ENCODE results near the gene CCBE1.

The CCBE1 gene

DNA sequence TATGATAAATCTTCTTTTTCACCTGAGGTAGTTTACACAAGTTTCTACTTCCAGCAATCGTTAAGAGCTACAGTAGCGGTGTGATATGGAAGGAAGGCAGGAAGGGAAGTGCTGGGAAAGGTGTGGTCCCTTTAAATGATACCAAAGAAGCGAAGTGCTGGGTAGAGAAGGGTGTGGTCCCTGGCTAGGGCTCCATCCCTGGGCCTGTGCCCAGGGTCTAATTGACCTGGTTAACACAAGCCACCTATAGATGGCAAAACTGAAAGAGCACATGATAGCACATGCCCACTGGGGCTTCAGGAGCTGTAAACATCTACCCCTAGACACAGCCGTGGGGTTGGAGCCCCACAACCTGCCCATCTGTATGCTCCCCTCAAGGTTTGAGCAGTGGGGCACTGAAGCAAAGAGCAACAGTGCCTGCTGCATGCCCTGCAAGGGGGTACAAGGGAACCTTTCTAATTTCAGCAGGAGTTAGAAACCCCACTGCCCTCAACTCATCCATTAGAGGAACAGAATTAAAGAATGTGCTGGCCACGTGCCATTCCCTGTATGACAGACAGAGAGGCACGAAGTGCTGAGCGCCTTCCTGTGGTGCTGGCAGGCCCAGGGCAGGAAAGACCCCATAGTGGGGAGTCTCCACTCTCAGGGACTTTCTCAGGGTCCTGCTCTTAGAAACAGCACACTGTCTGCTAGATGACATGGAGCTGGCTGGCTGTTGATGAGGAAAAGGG, 185.0 kb downstream of the CCBE1 start:
- TF ChIP-seq, protein P1, sequence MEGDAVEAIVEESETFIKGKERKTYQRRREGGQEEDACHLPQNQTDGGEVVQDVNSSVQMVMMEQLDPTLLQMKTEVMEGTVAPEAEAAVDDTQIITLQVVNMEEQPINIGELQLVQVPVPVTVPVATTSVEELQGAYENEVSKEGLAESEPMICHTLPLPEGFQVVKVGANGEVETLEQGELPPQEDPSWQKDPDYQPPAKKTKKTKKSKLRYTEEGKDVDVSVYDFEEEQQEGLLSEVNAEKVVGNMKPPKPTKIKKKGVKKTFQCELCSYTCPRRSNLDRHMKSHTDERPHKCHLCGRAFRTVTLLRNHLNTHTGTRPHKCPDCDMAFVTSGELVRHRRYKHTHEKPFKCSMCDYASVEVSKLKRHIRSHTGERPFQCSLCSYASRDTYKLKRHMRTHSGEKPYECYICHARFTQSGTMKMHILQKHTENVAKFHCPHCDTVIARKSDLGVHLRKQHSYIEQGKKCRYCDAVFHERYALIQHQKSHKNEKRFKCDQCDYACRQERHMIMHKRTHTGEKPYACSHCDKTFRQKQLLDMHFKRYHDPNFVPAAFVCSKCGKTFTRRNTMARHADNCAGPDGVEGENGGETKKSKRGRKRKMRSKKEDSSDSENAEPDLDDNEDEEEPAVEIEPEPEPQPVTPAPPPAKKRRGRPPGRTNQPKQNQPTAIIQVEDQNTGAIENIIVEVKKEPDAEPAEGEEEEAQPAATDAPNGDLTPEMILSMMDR (IDR thresholded peaks at IDR 0.05; ENCODE audit: control extremely low read depth, extremely low read depth, low read depth, missing control alignments): no peak
- POLR2A ChIA-PET: no interaction called here
- no peak for DNase-seq (ENCODE audit: extremely low spot score)
- CTCF ChIA-PET: interaction anchor here (1.6 kb wide), 1 partner anchor 53 kb away, joined by 4 read pairs; no protein-coding TSS in a partner anchor

DNA sequence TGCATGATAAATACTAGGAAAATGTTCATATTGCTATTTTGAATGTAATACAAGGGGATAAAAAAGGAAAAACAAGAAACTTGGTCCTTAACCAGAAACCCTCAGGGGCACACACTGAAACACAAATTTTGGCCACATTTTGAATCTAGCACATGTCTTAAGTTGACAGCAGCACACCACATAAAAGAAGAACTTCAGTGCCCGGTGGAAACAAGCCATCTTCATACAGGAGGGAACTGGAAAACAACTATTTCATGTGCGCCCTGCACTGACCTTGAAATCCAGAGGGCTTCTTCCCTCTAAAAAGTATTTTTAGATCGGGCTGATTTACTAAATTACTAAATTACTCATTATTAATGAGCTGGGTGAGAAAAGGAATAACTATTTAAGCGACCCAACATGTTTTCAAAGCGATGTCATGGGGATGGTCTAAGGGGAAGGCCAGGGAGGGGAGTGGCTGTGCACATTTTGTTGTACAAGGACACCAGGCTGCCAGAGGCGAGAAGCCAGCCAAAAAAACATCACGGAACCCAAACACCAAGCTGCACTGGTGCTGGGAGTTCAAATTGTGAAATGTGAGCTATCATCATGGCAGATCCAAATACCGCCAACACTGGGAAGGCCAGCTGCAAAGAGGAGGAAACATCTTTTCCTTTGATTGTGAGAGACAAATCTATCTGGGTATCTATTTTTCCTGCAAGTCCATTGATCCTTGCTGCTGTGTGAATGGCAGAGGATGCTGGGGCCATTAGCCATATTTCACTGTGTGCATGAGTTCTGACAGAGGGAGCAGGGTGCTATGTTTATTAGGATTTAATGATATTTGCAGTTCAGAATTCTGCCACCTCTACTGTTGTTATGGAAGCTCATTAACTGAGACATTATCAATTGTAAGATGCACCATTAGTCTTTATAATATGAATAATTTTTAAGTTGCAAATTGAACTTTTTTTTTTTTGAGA, 187.5 kb downstream of the CCBE1 start:
- DNase-seq (ENCODE audit: extremely low spot score): no peak
- TF ChIP-seq, protein P1 (IDR thresholded peaks at IDR 0.05; ENCODE audit: control extremely low read depth, extremely low read depth, low read depth, missing control alignments): no peak
- CTCF ChIA-PET: interaction anchor here (1.3 kb wide), 2 partner anchors 57 to 282 kb away, joined by 3 read pairs; no protein-coding TSS in a partner anchor
- POLR2A ChIA-PET: no interaction called here

DNA sequence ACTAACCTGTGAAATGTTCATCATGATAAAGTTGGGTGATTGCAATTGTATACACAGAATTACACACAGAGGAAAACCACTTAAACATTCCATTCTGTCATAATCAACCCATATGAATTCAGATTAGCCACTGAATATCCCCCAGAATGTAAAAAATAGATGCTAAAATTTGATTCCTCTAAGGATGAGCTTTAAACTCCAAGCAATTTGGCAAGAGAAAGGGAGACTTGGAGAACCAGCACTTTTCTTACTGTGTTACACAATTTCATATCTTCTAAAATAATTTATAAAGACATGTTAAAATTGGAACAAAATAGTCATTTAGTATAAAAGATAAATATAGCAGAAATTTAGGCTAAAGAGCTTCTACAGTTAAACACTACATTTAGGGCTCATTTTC, 191.9 kb downstream of the CCBE1 start:
- CTCF ChIA-PET: no interaction called here
- TF ChIP-seq, protein P1 (IDR thresholded peaks at IDR 0.05; ENCODE audit: control extremely low read depth, extremely low read depth, low read depth, missing control alignments): no peak
- POLR2A ChIA-PET: no interaction called here
- no peak for DNase-seq (ENCODE audit: extremely low spot score)

DNA sequence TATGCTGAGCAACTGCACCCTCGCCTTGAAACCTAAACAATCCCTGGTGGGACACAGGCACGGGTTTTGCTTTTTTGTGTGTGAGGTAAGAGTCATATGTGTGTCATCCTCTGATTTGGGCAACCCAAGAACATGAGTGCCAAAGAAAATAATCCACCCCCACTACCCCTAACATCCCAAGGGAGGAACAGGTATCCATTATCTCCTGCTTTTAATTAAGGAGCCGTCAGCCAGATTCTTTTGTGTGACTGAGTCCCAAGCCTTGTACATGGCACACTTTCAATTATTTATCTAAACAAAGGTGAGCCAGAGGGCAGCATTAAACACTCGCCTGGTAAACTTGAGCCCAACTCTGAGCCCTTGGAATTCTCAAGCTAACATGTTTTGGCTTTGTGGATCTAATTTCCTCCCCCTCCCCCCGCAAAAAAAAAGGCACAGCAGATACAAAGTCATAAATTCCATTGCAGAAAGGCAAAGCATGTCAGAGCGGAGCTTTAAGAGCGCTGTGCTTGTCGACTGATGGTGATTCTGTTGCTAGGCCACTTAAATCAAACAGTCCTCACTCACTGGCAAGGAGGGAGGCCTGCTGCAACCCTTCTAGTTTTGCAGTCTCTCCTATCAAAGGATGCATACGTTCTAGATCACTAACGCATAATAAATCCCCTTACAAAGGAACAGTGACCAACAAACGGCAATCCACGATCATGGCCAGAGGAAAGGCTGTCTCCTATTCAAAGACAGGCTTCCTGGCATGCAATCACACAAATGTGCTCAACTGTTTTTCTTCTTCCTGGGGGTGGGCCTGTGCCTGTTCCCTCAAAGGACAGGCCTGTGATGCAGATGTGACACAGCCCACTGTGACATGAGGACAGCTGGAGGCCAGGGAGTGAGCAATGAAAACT, 194.7 kb downstream of the CCBE1 start:
- ChIA-PET POLR2A (no interaction called here), CTCF (no interaction called here)
- no peak for DNase-seq (ENCODE audit: extremely low spot score)
- TF ChIP-seq, protein P1 (IDR thresholded peaks at IDR 0.05; ENCODE audit: control extremely low read depth, extremely low read depth, low read depth, missing control alignments): no peak

DNA sequence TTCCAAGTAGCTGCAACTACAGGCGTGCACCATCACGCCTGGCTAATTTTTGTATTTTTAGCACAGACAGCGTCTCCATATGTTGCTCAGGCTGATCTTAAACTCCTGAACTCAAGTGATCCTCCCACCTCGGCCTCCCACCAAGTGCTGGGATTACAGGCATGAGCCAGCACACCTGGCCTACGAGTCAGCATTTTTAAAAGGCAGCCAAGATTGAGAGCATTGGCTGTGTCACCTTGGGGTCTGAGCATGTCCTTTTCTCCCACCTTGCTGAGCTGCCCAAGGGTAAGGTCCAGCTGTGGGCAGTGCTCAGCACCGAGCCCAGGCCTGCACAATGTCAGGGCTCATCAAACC, 195.3 kb downstream of the CCBE1 start:
- no peak for DNase-seq (ENCODE audit: extremely low spot score)
- ChIA-PET CTCF (no interaction called here), POLR2A (no interaction called here)
- TF ChIP-seq, protein P1 (IDR thresholded peaks at IDR 0.05; ENCODE audit: control extremely low read depth, extremely low read depth, low read depth, missing control alignments): no peak

DNA sequence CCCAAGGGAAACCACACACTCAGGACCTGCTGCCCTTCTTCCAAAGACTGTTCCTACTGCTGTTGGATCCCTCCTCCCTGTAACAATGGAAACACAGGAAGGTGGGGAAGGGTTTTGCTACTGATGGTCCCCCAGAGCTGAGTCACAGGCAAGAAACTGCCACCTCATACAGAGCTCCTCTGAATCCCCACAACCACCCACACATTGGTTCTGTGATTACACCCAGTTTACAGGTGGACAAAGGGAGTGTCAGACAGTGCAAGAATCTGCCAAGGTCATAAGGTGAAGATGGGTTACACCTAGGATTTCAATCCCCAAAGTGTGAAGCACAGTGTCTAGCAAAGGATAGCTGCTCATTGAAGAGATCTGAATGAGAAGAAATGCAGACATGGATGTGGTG, 196.5 kb downstream of the CCBE1 start:
- CTCF ChIA-PET: no interaction called here
- TF ChIP-seq, protein P1 (IDR thresholded peaks at IDR 0.05; ENCODE audit: control extremely low read depth, extremely low read depth, low read depth, missing control alignments): no peak
- POLR2A ChIA-PET: no interaction called here
- no peak for DNase-seq (ENCODE audit: extremely low spot score)

Data from GM10248 (cell line).